Measurements from ENCODE around the gene RNU5D-1.
A peak's percentile ranks its signal among the peaks of the same experiment; 100 is the strongest.

Gene RNU5D-1

DNA sequence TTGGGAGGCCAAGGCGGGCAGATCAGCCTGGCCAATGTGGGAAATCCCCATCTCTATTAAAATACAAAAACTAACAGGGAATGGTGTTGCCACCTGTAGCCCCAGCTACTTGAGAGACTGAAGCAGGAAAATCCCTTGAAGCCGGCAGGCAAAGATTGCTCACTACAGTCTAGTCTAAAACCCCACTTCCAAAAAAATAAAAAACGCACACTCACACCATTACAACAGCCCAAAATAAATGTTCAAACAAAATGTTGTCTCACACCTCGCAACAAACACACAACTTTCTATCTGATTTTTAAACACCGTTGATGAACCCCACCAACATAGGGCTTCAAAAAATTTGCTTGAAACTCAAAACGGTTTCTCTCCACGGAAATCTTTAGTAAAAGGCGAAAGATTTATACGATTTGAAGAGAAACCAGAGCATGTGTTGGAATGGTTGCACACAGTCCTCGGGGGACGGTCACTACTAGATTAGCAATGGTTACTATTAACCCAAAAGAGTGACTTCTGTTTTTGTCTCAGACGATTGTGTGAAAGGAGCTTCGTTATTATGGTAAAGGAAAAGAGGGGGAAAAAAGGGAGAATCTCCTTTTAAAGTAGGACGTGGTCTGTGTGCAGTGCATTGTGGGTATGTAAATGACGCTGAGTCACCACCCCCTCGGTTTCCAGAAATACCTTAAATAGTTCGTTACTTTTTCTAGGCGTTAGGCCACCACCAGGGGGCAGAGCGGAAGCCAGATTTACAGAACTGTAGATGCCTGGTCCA, at the start of gene RNU5D-1:
Gene RNU5D-1, minus strand, starts transcription at position 430 of the 772 bp plus-strand sequence.
- H3K4me3 ChIP-seq (ENCODE audit: low read depth, low read length) = no peak within 1 kb of the TSS
- in situ Hi-C loops (cut with HindIII; ENCODE audit: low pct_ligation_motif_present, low sequenced_read_pairs) = no loop called here
- peak; percentile 85 for TF ChIP-seq CTCF (IDR thresholded peaks at IDR 0.05; ENCODE audit: low read depth, low read length, missing control alignments)

GRCh38 chr1:44780583-44781121, 49.7 kb upstream of the RNU5D-1 start:
- no peak overlapping the region for H3K4me3 ChIP-seq (ENCODE audit: low read depth, low read length)
- peaks cover 49% of the 10 kb centered on the region for H3K36me3 ChIP-seq (replicated peaks)
- in situ Hi-C loops (cut with HindIII; ENCODE audit: low pct_ligation_motif_present, low sequenced_read_pairs) = no loop called here

More for the DNA sequence above, at the start of gene RNU5D-1:
- H3K27ac ChIP-seq = peak within 1 kb of the TSS; percentile 100
- DNase-seq = peak; percentile 98
- no peaks in the 10 kb centered on the region for H3K27me3 ChIP-seq (replicated peaks)
- H3K36me3 ChIP-seq (replicated peaks) = no peaks in the 10 kb centered on the region

GRCh38 chr1:44778705-44779576, 48.0 kb upstream of the RNU5D-1 start:
- no peak overlapping the region for H3K27ac ChIP-seq
- H3K27me3 ChIP-seq (replicated peaks) = no peaks in the 10 kb centered on the region
- no peak for TF ChIP-seq CTCF (IDR thresholded peaks at IDR 0.05; ENCODE audit: low read depth, low read length, missing control alignments)
- H3K36me3 ChIP-seq (replicated peaks) = peaks cover 49% of the 10 kb centered on the region
- H3K4me3 ChIP-seq (ENCODE audit: low read depth, low read length) = peak overlapping the region; percentile 9
- DNase-seq = no peak
- in situ Hi-C loops (cut with HindIII; ENCODE audit: low pct_ligation_motif_present, low sequenced_read_pairs) = no loop called here

More at GRCh38 chr1:44780583-44781121, 49.7 kb upstream of the RNU5D-1 start:
- DNase-seq = no peak
- Histone ChIP-seq H3K27me3 (replicated peaks) (no peaks in the 10 kb centered on the region), H3K27ac (no peak overlapping the region)
- no peak for TF ChIP-seq CTCF (IDR thresholded peaks at IDR 0.05; ENCODE audit: low read depth, low read length, missing control alignments)

DNA sequence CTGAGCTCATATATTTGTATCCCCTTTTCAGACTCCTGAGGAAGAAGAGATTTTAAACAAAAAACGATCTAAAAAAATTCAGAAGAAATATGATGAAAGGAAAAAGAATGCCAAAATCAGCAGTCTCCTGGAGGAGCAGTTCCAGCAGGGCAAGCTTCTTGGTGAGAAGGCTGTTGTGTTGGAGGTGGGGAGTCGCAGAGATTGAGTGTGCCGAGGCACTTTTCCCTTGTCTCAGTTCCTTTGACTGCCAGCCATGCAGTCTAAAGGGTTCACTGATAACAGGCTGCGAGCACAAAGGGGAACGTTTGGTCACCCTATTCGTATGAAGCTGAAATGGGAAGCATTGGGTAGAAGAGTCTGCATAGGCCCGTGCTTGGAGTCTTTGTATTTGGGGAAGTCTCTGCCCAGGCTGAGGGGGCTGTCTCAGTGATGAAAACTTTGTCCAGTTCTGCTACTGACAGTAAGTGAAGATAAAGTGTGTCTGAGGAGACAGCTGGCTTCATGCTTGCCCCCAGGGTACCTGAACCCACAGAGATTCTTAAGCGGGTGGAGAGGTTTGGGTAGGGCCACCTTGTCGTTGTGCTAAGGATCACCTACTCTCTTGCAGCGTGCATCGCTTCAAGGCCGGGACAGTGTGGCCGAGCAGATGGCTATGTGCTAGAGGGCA, 47.1 kb upstream of the RNU5D-1 start:
- Histone ChIP-seq H3K4me3 (ENCODE audit: low read depth, low read length) (peak overlapping the region; percentile 95), H3K27ac (no peak overlapping the region), H3K36me3 (replicated peaks) (peaks cover 49% of the 10 kb centered on the region), H3K27me3 (replicated peaks) (no peaks in the 10 kb centered on the region)
- no peak for TF ChIP-seq CTCF (IDR thresholded peaks at IDR 0.05; ENCODE audit: low read depth, low read length, missing control alignments)
- no peak for DNase-seq
- in situ Hi-C loops (cut with HindIII; ENCODE audit: low pct_ligation_motif_present, low sequenced_read_pairs) = no loop called here

DNA sequence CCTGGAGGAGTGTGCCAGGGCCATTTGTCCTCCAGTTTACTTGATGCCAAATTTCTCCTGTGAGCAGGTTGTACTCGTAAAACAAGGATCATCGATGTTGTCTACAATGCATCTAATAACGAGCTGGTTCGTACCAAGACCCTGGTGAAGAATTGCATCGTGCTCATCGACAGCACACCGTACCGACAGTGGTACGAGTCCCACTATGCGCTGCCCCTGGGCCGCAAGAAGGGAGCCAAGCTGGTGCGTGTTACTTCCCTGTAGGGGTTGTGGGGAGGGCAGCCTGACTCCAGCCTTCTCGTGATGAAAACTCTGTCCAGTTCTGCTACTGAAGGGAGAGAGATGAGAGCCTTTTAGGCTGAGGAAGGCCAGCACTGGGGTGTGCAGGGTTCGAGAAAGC, 46.6 kb upstream of the RNU5D-1 start:
- in situ Hi-C loops (cut with HindIII; ENCODE audit: low pct_ligation_motif_present, low sequenced_read_pairs) = no loop called here
- TF ChIP-seq CTCF (IDR thresholded peaks at IDR 0.05; ENCODE audit: low read depth, low read length, missing control alignments) = no peak
- Histone ChIP-seq H3K36me3 (replicated peaks) (peaks cover 49% of the 10 kb centered on the region), H3K27ac (no peak overlapping the region), H3K27me3 (replicated peaks) (no peaks in the 10 kb centered on the region), H3K4me3 (ENCODE audit: low read depth, low read length) (peak overlapping the region; percentile 95)
- DNase-seq = no peak

Data from brain microvascular endothelial cell (primary cell).